Activated naive CD4-positive, alpha-beta T cell treated with anti-CD3 and anti-CD28 coated beads, Interleukin-2, amount 50 U/mL, for 16 hours (primary cell): ENCODE data around the gene TNFSF13.

ENCODE experiments used
- DNase-seq: peaks from one replicate; pipeline ENCODE4 v3.0.0-alpha.2; 2020

Gene TNFSF13

GRCh38 chr17:7576432-7576937 is 17.9 kb downstream of the TNFSF13 start:
- DNase-seq: no peak

- DNase-seq: no peak
Observed at GRCh38 chr17:7577327-7578199, 19.0 kb downstream of the TNFSF13 start.

- DNase-seq: peak; percentile 73
Observed at GRCh38 chr17:7579001-7579833, 20.7 kb downstream of the TNFSF13 start, which contains the start of gene CD68. Gene CD68 (plus strand): TSS chr17:7579638. CDS start chr17:7579678, 40 bp downstream.

- no peak for DNase-seq
Observed at GRCh38 chr17:7579834-7580603, 21.5 kb downstream of the TNFSF13 start.

- no peak for DNase-seq
Observed at GRCh38 chr17:7580604-7581575, 22.3 kb downstream of the TNFSF13 start.

- DNase-seq: no peak
Observed at GRCh38 chr17:7582396-7583252, 24.1 kb downstream of the TNFSF13 start.

GRCh38 chr17:7583253-7584109 is 24.9 kb downstream of the TNFSF13 start, which contains the start of gene MPDU1:
Gene MPDU1 (plus strand): TSS chr17:7583852. CDS start chr17:7583863, 11 bp downstream.
- DNase-seq: peak; percentile 95

- DNase-seq: no peak
Observed at GRCh38 chr17:7586673-7587419, 28.3 kb downstream of the TNFSF13 start.

GRCh38 chr17:7587420-7588151 is 29.0 kb downstream of the TNFSF13 start:
- no peak for DNase-seq

GRCh38 chr17:7588553-7589203 is 30.1 kb downstream of the TNFSF13 start:
- no peak for DNase-seq

GRCh38 chr17:7589204-7589868 is 30.8 kb downstream of the TNFSF13 start:
- peak; percentile 70 for DNase-seq

- no peak for DNase-seq
Observed at GRCh38 chr17:7589891-7590691, 31.5 kb downstream of the TNFSF13 start, which contains the start of gene SOX15. Gene SOX15 (minus strand): TSS chr17:7590094. CDS start chr17:7589676, 418 bp downstream.

- no peak for DNase-seq
Observed at GRCh38 chr17:7590743-7591142, 32.2 kb downstream of the TNFSF13 start.

GRCh38 chr17:7591596-7591995 is 33.0 kb downstream of the TNFSF13 start:
- no peak for DNase-seq

GRCh38 chr17:7592422-7593021 is 34.0 kb downstream of the TNFSF13 start:
- DNase-seq: no peak
